ENCODE results near the gene IRGC. TPM values are rescaled to one million over a fixed set of nuclear protein-coding genes. Genes with fewer than 3 reads are reported as not detected.
"Not testable (repeated sequence)": the region's sequence is repeated elsewhere in the genome, so short reads cannot be mapped to it uniquely, and the experiment has no call there.

Gene IRGC
- total RNA-seq, 2 experiments from 2014 or later = not detected

GRCh38 chr19:43681821-43682220 is 34.1 kb upstream of the IRGC start:
- Mint-ChIP-seq H3K4me3 (no peak overlapping the region), H3K27ac (no peak overlapping the region), H3K4me1 (no peaks in the 10 kb centered on the region), H3K27me3 (no peaks in the 10 kb centered on the region), H3K9me3 (no peaks in the 10 kb centered on the region), H3K36me3 (ENCODE audit: low read depth) (no peaks in the 10 kb centered on the region)
- ChIA-PET POLR2A (no interaction called here), CTCF (no interaction called here)
- no peak for DNase-seq

- H3K4me3 Mint-ChIP-seq; H3K4me1 Mint-ChIP-seq; POLR2A ChIA-PET; H3K9me3 Mint-ChIP-seq; H3K27me3 Mint-ChIP-seq; DNase-seq; CTCF ChIA-PET; H3K36me3 Mint-ChIP-seq (ENCODE audit: low read depth); H3K27ac Mint-ChIP-seq: not testable (repeated sequence)
Observed at GRCh38 chr19:43682269-43682668, 33.6 kb upstream of the IRGC start.

GRCh38 chr19:43682824-43683661 is 32.8 kb upstream of the IRGC start:
- no peak overlapping the region for H3K27ac Mint-ChIP-seq
- CTCF ChIA-PET = no interaction called here
- DNase-seq = no peak
- H3K4me1 Mint-ChIP-seq = no peaks in the 10 kb centered on the region
- H3K36me3 Mint-ChIP-seq (ENCODE audit: low read depth) = no peaks in the 10 kb centered on the region
- H3K9me3 Mint-ChIP-seq = no peaks in the 10 kb centered on the region
- H3K27me3 Mint-ChIP-seq = no peaks in the 10 kb centered on the region
- H3K4me3 Mint-ChIP-seq = no peak overlapping the region
- POLR2A ChIA-PET = no interaction called here

GRCh38 chr19:43683905-43684304 is 32.0 kb upstream of the IRGC start:
- H3K27ac Mint-ChIP-seq = no peak overlapping the region

GRCh38 chr19:43684326-43684725 is 31.6 kb upstream of the IRGC start:
- DNase-seq = no peak
- Mint-ChIP-seq H3K9me3 (no peaks in the 10 kb centered on the region), H3K27me3 (no peaks in the 10 kb centered on the region), H3K4me1 (no peaks in the 10 kb centered on the region), H3K27ac (no peak overlapping the region), H3K4me3 (no peak overlapping the region), H3K36me3 (ENCODE audit: low read depth) (no peaks in the 10 kb centered on the region)
- ChIA-PET POLR2A (no interaction called here), CTCF (no interaction called here)

More at GRCh38 chr19:43683905-43684304, 32.0 kb upstream of the IRGC start:
- no peak overlapping the region for H3K4me3 Mint-ChIP-seq
- no peaks in the 10 kb centered on the region for H3K9me3 Mint-ChIP-seq
- DNase-seq = no peak
- POLR2A ChIA-PET = no interaction called here
- no peaks in the 10 kb centered on the region for H3K27me3 Mint-ChIP-seq
- H3K4me1 Mint-ChIP-seq = no peaks in the 10 kb centered on the region
- CTCF ChIA-PET = no interaction called here
- H3K36me3 Mint-ChIP-seq (ENCODE audit: low read depth) = no peaks in the 10 kb centered on the region

GRCh38 chr19:43687660-43687997 is 28.2 kb upstream of the IRGC start:
- peaks cover 12% of the 10 kb centered on the region for H3K9me3 Mint-ChIP-seq
- peaks cover 2% of the 10 kb centered on the region for H3K27me3 Mint-ChIP-seq
- H3K4me3 Mint-ChIP-seq = no peak overlapping the region
- no peaks in the 10 kb centered on the region for H3K4me1 Mint-ChIP-seq
- POLR2A ChIA-PET = no interaction called here
- peaks cover 3% of the 10 kb centered on the region for H3K36me3 Mint-ChIP-seq (ENCODE audit: low read depth)
- H3K27ac Mint-ChIP-seq = no peak overlapping the region
- CTCF ChIA-PET = interaction anchor here (0.7 kb wide), 1 partner anchor 34 kb away, joined by 5 read pairs; no protein-coding TSS in a partner anchor
- DNase-seq = no peak

GRCh38 chr19:43688059-43688701 is 27.7 kb upstream of the IRGC start:
- no peak for DNase-seq
- no peaks in the 10 kb centered on the region for H3K4me1 Mint-ChIP-seq
- ChIA-PET POLR2A (no interaction called here), CTCF (no interaction called here)
- no peak overlapping the region for H3K4me3 Mint-ChIP-seq
- peaks cover 12% of the 10 kb centered on the region for H3K9me3 Mint-ChIP-seq
- H3K27me3 Mint-ChIP-seq = peaks cover 2% of the 10 kb centered on the region
- H3K27ac Mint-ChIP-seq = no peak overlapping the region
- peaks cover 3% of the 10 kb centered on the region for H3K36me3 Mint-ChIP-seq (ENCODE audit: low read depth)

GRCh38 chr19:43690444-43690843 is 25.4 kb upstream of the IRGC start:
- peaks cover 17% of the 10 kb centered on the region for H3K9me3 Mint-ChIP-seq
- H3K27ac Mint-ChIP-seq = no peak overlapping the region
- CTCF ChIA-PET = no interaction called here

GRCh38 chr19:43690890-43691289 is 25.0 kb upstream of the IRGC start:
- peaks cover 3% of the 10 kb centered on the region for H3K36me3 Mint-ChIP-seq (ENCODE audit: low read depth)
- CTCF ChIA-PET = no interaction called here
- H3K4me1 Mint-ChIP-seq = no peaks in the 10 kb centered on the region
- no peak overlapping the region for H3K27ac Mint-ChIP-seq
- POLR2A ChIA-PET = no interaction called here
- no peak overlapping the region for H3K4me3 Mint-ChIP-seq
- H3K9me3 Mint-ChIP-seq = peaks cover 17% of the 10 kb centered on the region
- H3K27me3 Mint-ChIP-seq = peaks cover 8% of the 10 kb centered on the region
- no peak for DNase-seq

More at GRCh38 chr19:43690444-43690843, 25.4 kb upstream of the IRGC start:
- POLR2A ChIA-PET = no interaction called here
- no peak for DNase-seq
- peaks cover 3% of the 10 kb centered on the region for H3K36me3 Mint-ChIP-seq (ENCODE audit: low read depth)
- H3K4me1 Mint-ChIP-seq = no peaks in the 10 kb centered on the region
- no peak overlapping the region for H3K4me3 Mint-ChIP-seq
- H3K27me3 Mint-ChIP-seq = peaks cover 8% of the 10 kb centered on the region

- peaks cover 3% of the 10 kb centered on the region for H3K36me3 Mint-ChIP-seq (ENCODE audit: low read depth)
- H3K27ac Mint-ChIP-seq = no peak overlapping the region
- H3K4me1 Mint-ChIP-seq = no peaks in the 10 kb centered on the region
- DNase-seq = no peak
- H3K27me3 Mint-ChIP-seq = peaks cover 8% of the 10 kb centered on the region
- ChIA-PET POLR2A (no interaction called here), CTCF (no interaction called here)
- peaks cover 17% of the 10 kb centered on the region for H3K9me3 Mint-ChIP-seq
- no peak overlapping the region for H3K4me3 Mint-ChIP-seq
Observed at GRCh38 chr19:43691755-43692154, 24.1 kb upstream of the IRGC start.

GRCh38 chr19:43692385-43692784 is 23.5 kb upstream of the IRGC start:
- Mint-ChIP-seq H3K9me3 (peaks cover 17% of the 10 kb centered on the region), H3K4me3 (no peak overlapping the region), H3K4me1 (no peaks in the 10 kb centered on the region), H3K27me3 (peaks cover 8% of the 10 kb centered on the region), H3K36me3 (ENCODE audit: low read depth) (peaks cover 3% of the 10 kb centered on the region), H3K27ac (no peak overlapping the region)
- ChIA-PET POLR2A (no interaction called here), CTCF (no interaction called here)
- DNase-seq = no peak

- no peak for DNase-seq
- H3K4me3 Mint-ChIP-seq = no peak overlapping the region
- no peaks in the 10 kb centered on the region for H3K4me1 Mint-ChIP-seq
- POLR2A ChIA-PET = interaction anchor here (0.6 kb wide), 1 partner anchor 86 kb away, joined by 3 read pairs; no protein-coding TSS in a partner anchor
- peaks cover 3% of the 10 kb centered on the region for H3K36me3 Mint-ChIP-seq (ENCODE audit: low read depth)
- peaks cover 17% of the 10 kb centered on the region for H3K9me3 Mint-ChIP-seq
- CTCF ChIA-PET = no interaction called here
- H3K27me3 Mint-ChIP-seq = peaks cover 10% of the 10 kb centered on the region
- H3K27ac Mint-ChIP-seq = no peak overlapping the region
Observed at GRCh38 chr19:43692877-43693276, 23.0 kb upstream of the IRGC start.

GRCh38 chr19:43694553-43694952 is 21.3 kb upstream of the IRGC start:
- no peak for DNase-seq
- H3K27ac Mint-ChIP-seq = no peak overlapping the region
- peaks cover 3% of the 10 kb centered on the region for H3K36me3 Mint-ChIP-seq (ENCODE audit: low read depth)
- H3K4me1 Mint-ChIP-seq = peaks cover 3% of the 10 kb centered on the region
- H3K27me3 Mint-ChIP-seq = peaks cover 16% of the 10 kb centered on the region
- H3K4me3 Mint-ChIP-seq = no peak overlapping the region
- ChIA-PET POLR2A (interaction anchor here (1.5 kb wide), 1 partner anchor 26 kb away, joined by 3 read pairs; no protein-coding TSS in a partner anchor), CTCF (interaction anchor here (0.6 kb wide), 1 partner anchor 159 kb away, joined by 3 read pairs; no protein-coding TSS in a partner anchor)
- peaks cover 17% of the 10 kb centered on the region for H3K9me3 Mint-ChIP-seq
